K562 (cell line): Measurements from ENCODE around the gene SCNN1B. TPM values are rescaled to one million over a fixed set of nuclear protein-coding genes. Genes with fewer than 3 reads are reported as not detected.
A peak's percentile ranks its signal among the peaks of the same experiment; 100 is the strongest.

Source experiments
- ATF7 ChIP-seq: fragments of 450-650 bp; IDR thresholded peaks from 2 replicates; pipeline ENCODE4 v1.7.1; 2014; ENCODE audit warnings: mild to moderate bottlenecking, moderate library complexity
- BRD9 ChIP-seq: fragments of 450-650 bp; IDR thresholded peaks from 2 replicates; pipeline ENCODE4 v1.6.1; 2018; ENCODE audit warnings: low read depth; ENCODE audit not compliant: partially characterized antibody
- EGR1 ChIP-seq: fragments of 450-650 bp; conservative IDR thresholded peaks from 2 replicates; pipeline ENCODE4 v1.6.1; 2017; ENCODE audit warnings: mild to moderate bottlenecking
- ELF4 ChIP-seq: fragments of 450-650 bp; formaldehyde crosslinking; IDR thresholded peaks from 2 replicates; pipeline ENCODE4 v1.4.0; 2022; ENCODE audit warnings: missing genetic modification characterization
- GABPB1 ChIP-seq: sonication (generic); formaldehyde crosslinking; IDR thresholded peaks from 2 replicates; pipeline ENCODE4 v1.8.0; 2022; ENCODE audit warnings: mild to moderate bottlenecking, missing genetic modification reagents
- GTF2F1 ChIP-seq: IDR thresholded peaks from 2 replicates; pipeline ENCODE4 v1.6.1; 2011; ENCODE audit warnings: low read depth, low read length, improper control_type of control experiment
- HNRNPH1 ChIP-seq: fragments of 200-400 bp; formaldehyde crosslinking; optimal IDR thresholded peaks from 2 replicates; pipeline ENCODE3; 2017; ENCODE audit warnings: low read depth, mild to moderate bottlenecking, low read length, moderate library complexity
- JUN ChIP-seq, 2 experiments: sonication (generic) in 1 of 2; formaldehyde crosslinking in 1 of 2; IDR thresholded peaks; 2 replicates each; pipeline versions ENCODE4 v1.6.1 to v1.8.0; 2012 to 2022; ENCODE audit warnings: borderline replicate concordance in 2 of 2, mild to moderate bottlenecking in 2 of 2, improper control_type of control experiment in 1 of 2, low read depth in 1 of 2, low read length in 1 of 2, missing genetic modification reagents in 1 of 2
- KDM1A ChIP-seq, 2 experiments: fragments of 450-650 bp; IDR thresholded peaks; 2 replicates each; pipeline ENCODE4 v1.6.1; 2016; ENCODE audit warnings: mild to moderate bottlenecking in 2 of 2
- LARP7 ChIP-seq: fragments of 450-650 bp; IDR thresholded peaks from 2 replicates; pipeline ENCODE4 v1.6.1; 2016
- PPARD ChIP-seq: fragments of 250-450 bp; sonication (Bioruptor Pico); IDR thresholded peaks from 2 replicates; pipeline ENCODE4 v1.8.0; 2022; ENCODE audit warnings: inconsistent platforms, mild to moderate bottlenecking, moderate library complexity
- PTRF ChIP-seq: fragments of 450-650 bp; IDR thresholded peaks from 2 replicates; pipeline ENCODE4 v1.6.1; 2016; ENCODE audit warnings: mild to moderate bottlenecking, missing genetic modification characterization, missing compliant biosample characterization
- RFX1 ChIP-seq: fragments of 450-650 bp; IDR thresholded peaks from 2 replicates; pipeline ENCODE4 v1.6.1; 2016; ENCODE audit warnings: mild to moderate bottlenecking, moderate library complexity
- SAP30 ChIP-seq: fragments of 200-600 bp; sonication (generic); IDR thresholded peaks from 2 replicates; pipeline ENCODE4 v1.6.1; 2012; ENCODE audit warnings: borderline replicate concordance, low read depth, mild to moderate bottlenecking, moderate library complexity, low read length, control low read depth, inconsistent platforms; ENCODE audit not compliant: insufficient read depth, poor library complexity, severe bottlenecking
- SMAD4 ChIP-seq: fragments of 250-450 bp; sonication (Bioruptor Pico); conservative IDR thresholded peaks from 2 replicates; pipeline ENCODE4 v1.8.0; 2021; ENCODE audit warnings: inconsistent platforms, mild to moderate bottlenecking, moderate library complexity
- SREBF1 ChIP-seq: fragments of 150-350 bp; IDR thresholded peaks from 2 replicates; pipeline ENCODE4 v1.6.1; 2014; ENCODE audit warnings: antibody characterized with exemption, low read depth, low read length, borderline replicate concordance
- THRAP3 ChIP-seq: fragments of 450-650 bp; IDR thresholded peaks from 2 replicates; pipeline ENCODE4 v1.6.1; 2016; ENCODE audit warnings: mild to moderate bottlenecking, inconsistent platforms, borderline replicate concordance
- ZBTB2 ChIP-seq: fragments of 450-650 bp; IDR thresholded peaks from 2 replicates; pipeline ENCODE4 v1.6.1; 2016; ENCODE audit warnings: antibody characterized with exemption
- ZC3H8 ChIP-seq: fragments of 450-650 bp; IDR thresholded peaks from 2 replicates; pipeline ENCODE4 v1.6.1; 2017
- ZNF212 ChIP-seq: fragments of 450-650 bp; formaldehyde crosslinking; IDR thresholded peaks from 2 replicates; pipeline ENCODE4 v1.4.0; 2020; ENCODE audit warnings: mild to moderate bottlenecking
- ZNF23 ChIP-seq: fragments of 250-450 bp; sonication (Bioruptor Pico); IDR thresholded peaks from 2 replicates; pipeline ENCODE4 v1.4.0; 2020; ENCODE audit warnings: mild to moderate bottlenecking
- ZNF740 ChIP-seq, 3 experiments: fragments of 200-800 bp in 1 of 3; sonication (Bioruptor generic) in 1 of 3; sonication (generic) in 1 of 3; formaldehyde crosslinking in 1 of 3; IDR thresholded peaks; 2 replicates each; pipeline versions ENCODE4 v1.6.1 to v1.8.0; 2016 to 2022; ENCODE audit warnings: mild to moderate bottlenecking in 2 of 3, missing compliant biosample characterization in 2 of 3, missing genetic modification characterization in 2 of 3, missing genetic modification reagents in 1 of 3
- polyA plus RNA-seq, 8 experiments: library from polyadenylated mRNA; depleted of rRNA in 4 of 8; stranded (reverse) in 5 of 8; unstranded in 3 of 8; fragments of >200 nt; fragmentation: Nextera tagmentation in 2 of 8; fragmentation: Illumina TruSeq in 1 of 8; extraction: Ambion mirVana in 2 of 8; extraction: Trizol in 1 of 8; gene quantifications; 2 replicates each; pipeline versions ENCODE4 v1.2.1 to v1.2.3, GENCODE V29; 2011 to 2014; ENCODE audit warnings: inconsistent platforms in 1 of 8, missing spikeins in 1 of 8
- total RNA-seq, 7 experiments: library from RNA; depleted of rRNA in 6 of 7; stranded (reverse); fragments of >200 nt in 6 of 7; fragmentation: Illumina TruSeq in 2 of 7; extraction: Trizol in 2 of 7; gene quantifications; 2 replicates each; pipeline versions ENCODE4 v1.2.1 to v1.2.3, GENCODE V29; 2011 to 2021; ENCODE audit warnings: low replicate concordance in 1 of 7
- TF ChIP-seq, protein P1 (sequence below): fragments of 250-450 bp; sonication (Bioruptor Pico); IDR thresholded peaks from 2 replicates; pipeline ENCODE4 v1.4.0; 2020; ENCODE audit warnings: mild to moderate bottlenecking, moderate library complexity
- TF ChIP-seq, protein P2 (sequence below): fragments of 450-650 bp; formaldehyde crosslinking; IDR thresholded peaks from 2 replicates; pipeline ENCODE4 v1.4.0; 2020; ENCODE audit warnings: mild to moderate bottlenecking, moderate library complexity

SCNN1B gene
- total and polyA plus RNA-seq, 9 of the 15 experiments (the other 6 are each of a cell fraction or from before 2014, with no cell fraction given), result not detected

GRCh38 chr16:23269248-23269953, 32.7 kb upstream of the SCNN1B start (continued):
- TF ChIP-seq, protein P1, sequence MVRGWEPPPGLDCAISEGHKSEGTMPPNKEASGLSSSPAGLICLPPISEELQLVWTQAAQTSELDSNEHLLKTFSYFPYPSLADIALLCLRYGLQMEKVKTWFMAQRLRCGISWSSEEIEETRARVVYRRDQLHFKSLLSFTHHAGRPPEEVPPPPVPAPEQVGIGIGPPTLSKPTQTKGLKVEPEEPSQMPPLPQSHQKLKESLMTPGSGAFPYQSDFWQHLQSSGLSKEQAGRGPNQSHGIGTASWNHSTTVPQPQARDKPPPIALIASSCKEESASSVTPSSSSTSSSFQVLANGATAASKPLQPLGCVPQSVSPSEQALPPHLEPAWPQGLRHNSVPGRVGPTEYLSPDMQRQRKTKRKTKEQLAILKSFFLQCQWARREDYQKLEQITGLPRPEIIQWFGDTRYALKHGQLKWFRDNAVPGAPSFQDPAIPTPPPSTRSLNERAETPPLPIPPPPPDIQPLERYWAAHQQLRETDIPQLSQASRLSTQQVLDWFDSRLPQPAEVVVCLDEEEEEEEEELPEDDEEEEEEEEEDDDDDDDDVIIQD (CRISPR knock-in tag), result no peak
- TF ChIP-seq RFX1, result no peak
- TF ChIP-seq ATF7, result peak; percentile 98
- no peak for TF ChIP-seq ZNF740 (CRISPR knock-in tag; IDR thresholded peaks at IDR 0.05)
- TF ChIP-seq ZNF740 (tag; IDR thresholded peaks at IDR 0.05), result no peak
- no peak for TF ChIP-seq PPARD (CRISPR knock-in tag)
- TF ChIP-seq, protein P2, sequence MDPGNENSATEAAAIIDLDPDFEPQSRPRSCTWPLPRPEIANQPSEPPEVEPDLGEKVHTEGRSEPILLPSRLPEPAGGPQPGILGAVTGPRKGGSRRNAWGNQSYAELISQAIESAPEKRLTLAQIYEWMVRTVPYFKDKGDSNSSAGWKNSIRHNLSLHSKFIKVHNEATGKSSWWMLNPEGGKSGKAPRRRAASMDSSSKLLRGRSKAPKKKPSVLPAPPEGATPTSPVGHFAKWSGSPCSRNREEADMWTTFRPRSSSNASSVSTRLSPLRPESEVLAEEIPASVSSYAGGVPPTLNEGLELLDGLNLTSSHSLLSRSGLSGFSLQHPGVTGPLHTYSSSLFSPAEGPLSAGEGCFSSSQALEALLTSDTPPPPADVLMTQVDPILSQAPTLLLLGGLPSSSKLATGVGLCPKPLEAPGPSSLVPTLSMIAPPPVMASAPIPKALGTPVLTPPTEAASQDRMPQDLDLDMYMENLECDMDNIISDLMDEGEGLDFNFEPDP (CRISPR knock-in tag), result no peak
- no peak for TF ChIP-seq BRD9
- no peak for TF ChIP-seq LARP7
- TF ChIP-seq EGR1, result no peak
- no peak for TF ChIP-seq GABPB1
- peak; percentile 73; the same call in 1 of the 2 replicates for TF ChIP-seq SMAD4 (CRISPR knock-in tag)
- no peak for TF ChIP-seq ZNF212
- no peak for TF ChIP-seq ZBTB2
- no peak for TF ChIP-seq ZNF23 (CRISPR knock-in tag)
- TF ChIP-seq THRAP3, result no peak
- no peak for TF ChIP-seq PTRF (tag)
- TF ChIP-seq JUN (IDR thresholded peaks at IDR 0.05; ENCODE audit: borderline replicate concordance, low read depth, low read length), result 0 out of 2 replicates have a peak, but pooled peaks have one; percentile 47
- TF ChIP-seq JUN (CRISPR knock-in tag; IDR thresholded peaks at IDR 0.05; ENCODE audit: borderline replicate concordance), result no peak
- TF ChIP-seq HNRNPH1, result no peak
- no peak for TF ChIP-seq GTF2F1
- TF ChIP-seq ZC3H8, result no peak
- TF ChIP-seq ELF4 (CRISPR knock-in tag), result no peak
- TF ChIP-seq SAP30, result no peak
- TF ChIP-seq SREBF1, result no peak
- no peak for TF ChIP-seq KDM1A (IDR thresholded peaks at IDR 0.05)
